Endothelial cell of umbilical vein (primary cell): ENCODE data around the gene SPSB1. TPM values are rescaled to one million over a fixed set of nuclear protein-coding genes. Genes with fewer than 3 reads are reported as not detected.

Experiments used
- BruUV-seq: library from RNA; stranded (reverse); fragments of 400-500 nt; replicated peaks from 2 replicates; lab custom pipeline; 2021; lab: Mats Ljungman, UMichigan
- CTCF ChIA-PET: fragments of 300-600, 350-600 bp; sonication (Branson Sonifier 250); formaldehyde crosslinking; loops from one replicate; lab custom pipeline; 2021; ENCODE audit warnings: antibody characterized with exemption, inconsistent platforms; lab: Charles Lee
- POLR2A ChIA-PET: fragments of 300-600, 350-600 bp; sonication (Branson Sonifier 250); formaldehyde crosslinking; loops from one replicate; lab custom pipeline; 2021; ENCODE audit warnings: antibody characterized with exemption, inconsistent platforms; lab: Charles Lee
- DNase-seq: peaks from one replicate; pipeline ENCODE4 v3.0.0-alpha.2; 2011; ENCODE audit warnings: low read depth, low spot score
- FAIRE-seq: peaks from 2 replicates; lab custom pipeline; 2011; peaks lifted over from hg19 to GRCh38; lab: Jason Lieb, UNC
- H2AFZ ChIP-seq: 2 replicates; pipeline ENCODE4 v1.6.0; 2012; ENCODE audit warnings: low read depth, low read length, control low read depth, inconsistent platforms
- H3K27ac ChIP-seq: 2 replicates; pipeline ENCODE4 v1.5.1; 2011; ENCODE audit warnings: low read depth, mild to moderate bottlenecking, control low read depth, low read length, moderate library complexity; ENCODE audit not compliant: insufficient read depth
- H3K27me3 ChIP-seq, 2 experiments: 2 replicates each; pipeline versions ENCODE4 v1.6.0 to v1.6.1; 2011; ENCODE audit warnings: low read length in 2 of 2, mixed read lengths in 1 of 2; ENCODE audit not compliant: control insufficient read depth in 2 of 2, insufficient read depth in 2 of 2
- H3K36me3 ChIP-seq, 2 experiments: 2 replicates in 1 of 2; 3 replicates in 1 of 2; pipeline ENCODE4 v1.5.1; 2011; ENCODE audit warnings: low read length in 2 of 2, mild to moderate bottlenecking in 1 of 2, moderate library complexity in 1 of 2; ENCODE audit not compliant: control insufficient read depth in 2 of 2, insufficient read depth in 2 of 2; ENCODE audit errors: extremely low read depth in 1 of 2
- H3K4me1 ChIP-seq: 3 replicates; pipeline ENCODE4 v1.5.1; 2011; ENCODE audit warnings: mild to moderate bottlenecking, low read length; ENCODE audit not compliant: control insufficient read depth, insufficient read depth; ENCODE audit errors: extremely low read depth
- H3K4me2 ChIP-seq: 2 replicates; pipeline ENCODE4 v1.6.1; 2011; ENCODE audit warnings: low read length, control low read depth, mixed read lengths; ENCODE audit not compliant: insufficient read depth
- H3K4me3 ChIP-seq, 3 experiments: fragments of 200-600 bp in 1 of 3; sonication (generic), shearing (Covaris generic) in 1 of 3; replicated peaks in 1 of 3; 2 replicates each; pipeline ENCODE4 v1.5.1; 2011 to 2016; ENCODE audit warnings: control low read depth in 3 of 3, low read length in 3 of 3, mild to moderate bottlenecking in 2 of 3, inconsistent platforms in 1 of 3, low read depth in 1 of 3, moderate library complexity in 1 of 3; ENCODE audit not compliant: insufficient read depth in 1 of 3
- H3K79me2 ChIP-seq: 2 replicates; pipeline ENCODE4 v1.6.0; 2012; ENCODE audit warnings: low read length, inconsistent platforms; ENCODE audit not compliant: control insufficient read depth, insufficient read depth
- H3K9ac ChIP-seq: replicated peaks from 2 replicates; pipeline ENCODE3; 2011; ENCODE audit warnings: low read length, control low read depth; ENCODE audit not compliant: insufficient read depth; ENCODE audit errors: extremely low read depth
- H3K9me1 ChIP-seq: replicated peaks from 3 replicates; pipeline ENCODE4 v1.6.0; 2011; ENCODE audit warnings: mild to moderate bottlenecking, low read length; ENCODE audit not compliant: control insufficient read depth, insufficient read depth; ENCODE audit errors: extremely low read depth
- H3K9me3 ChIP-seq: replicated peaks from 2 replicates; pipeline ENCODE4 v1.5.1; 2012; ENCODE audit warnings: low read length, inconsistent platforms; ENCODE audit not compliant: control insufficient read depth, insufficient read depth
- H4K20me1 ChIP-seq: replicated peaks from 2 replicates; pipeline ENCODE3; 2011; ENCODE audit warnings: mild to moderate bottlenecking, low read length; ENCODE audit not compliant: control insufficient read depth, insufficient read depth; ENCODE audit errors: extremely low read depth
- EZH2 ChIP-seq: IDR thresholded peaks from 2 replicates; pipeline ENCODE4 v1.6.1; 2012; ENCODE audit warnings: borderline replicate concordance, low read depth, mild to moderate bottlenecking, moderate library complexity, low read length, inconsistent platforms; ENCODE audit not compliant: severe bottlenecking
- FOS ChIP-seq: IDR thresholded peaks from 2 replicates; pipeline ENCODE4 v1.6.1; 2011; ENCODE audit warnings: mild to moderate bottlenecking, low read length, moderate library complexity, borderline replicate concordance; ENCODE audit not compliant: insufficient read depth
- GATA2 ChIP-seq: IDR thresholded peaks from 2 replicates; pipeline ENCODE4 v1.7.0; 2011; ENCODE audit warnings: low read depth, mild to moderate bottlenecking, moderate library complexity, mixed read lengths, low read length; ENCODE audit not compliant: insufficient read length, insufficient read depth
- MAX ChIP-seq: IDR thresholded peaks from 2 replicates; pipeline ENCODE4 v1.6.1; 2011; ENCODE audit not compliant: insufficient read depth, insufficient read length
- MYC ChIP-seq: IDR thresholded peaks from one replicate; pipeline ENCODE4 v1.6.1; 2011; ENCODE audit warnings: mild to moderate bottlenecking, low read depth, low read length
- POLR2A ChIP-seq: IDR thresholded peaks from 2 replicates; pipeline ENCODE4 v1.6.1; 2012; ENCODE audit warnings: low read depth, mild to moderate bottlenecking, control low read depth, low read length
- POLR2AphosphoS5 ChIP-seq: IDR thresholded peaks from 2 replicates; pipeline ENCODE4 v1.6.1; 2012; ENCODE audit warnings: low read depth, mild to moderate bottlenecking, control low read depth, low read length, moderate library complexity; ENCODE audit not compliant: insufficient read depth
- dilution Hi-C: fragments of 300-500 bp; cut with MboI; formaldehyde crosslinking; loops from one replicate; pipeline ENCODE4 v1.15.0; 2019; ENCODE audit warnings: low sequenced_read_pairs; ENCODE audit not compliant: extremely low pct_ligation_motif_present
- intact Hi-C: fragments of 100-400 bp; cut with micrococcal nuclease; formaldehyde crosslinking; loops from one replicate; pipeline ENCODE4 v1.10.0; 2022
- polyA plus RNA-seq, 4 experiments: library from polyadenylated mRNA; depleted of rRNA in 3 of 4; stranded (reverse) in 3 of 4; unstranded in 1 of 4; fragments of >200 nt; gene quantifications; 2 replicates each; pipeline versions ENCODE4 v1.2.1 to v1.2.3, GENCODE V29; 2011 to 2012; ENCODE audit warnings: missing spikeins in 1 of 4
- total RNA-seq: library from RNA; stranded (reverse); gene quantifications from 2 replicates; pipeline ENCODE4 v1.2.3, GENCODE V29; 2021
- TF ChIP-seq, protein P1 (sequence below), 2 donors: IDR thresholded peaks; 1 replicate in 1 of 2; 2 replicates in 1 of 2; pipeline ENCODE4 v1.5.1; 2011; ENCODE audit warnings: low read length in 2 of 2, mild to moderate bottlenecking in 2 of 2, moderate library complexity in 2 of 2, control low read depth in 1 of 2, inconsistent platforms in 1 of 2, low read depth in 1 of 2; ENCODE audit not compliant: insufficient read depth in 1 of 2; ENCODE audit errors: extremely low read depth in 1 of 2

SPSB1 gene
- total and polyA plus RNA-seq, 2 donors (not counting 3 experiments of a cell fraction or from before 2014, with no cell fraction given): 41.9 to 61.2 TPM

- TF ChIP-seq, protein P1, sequence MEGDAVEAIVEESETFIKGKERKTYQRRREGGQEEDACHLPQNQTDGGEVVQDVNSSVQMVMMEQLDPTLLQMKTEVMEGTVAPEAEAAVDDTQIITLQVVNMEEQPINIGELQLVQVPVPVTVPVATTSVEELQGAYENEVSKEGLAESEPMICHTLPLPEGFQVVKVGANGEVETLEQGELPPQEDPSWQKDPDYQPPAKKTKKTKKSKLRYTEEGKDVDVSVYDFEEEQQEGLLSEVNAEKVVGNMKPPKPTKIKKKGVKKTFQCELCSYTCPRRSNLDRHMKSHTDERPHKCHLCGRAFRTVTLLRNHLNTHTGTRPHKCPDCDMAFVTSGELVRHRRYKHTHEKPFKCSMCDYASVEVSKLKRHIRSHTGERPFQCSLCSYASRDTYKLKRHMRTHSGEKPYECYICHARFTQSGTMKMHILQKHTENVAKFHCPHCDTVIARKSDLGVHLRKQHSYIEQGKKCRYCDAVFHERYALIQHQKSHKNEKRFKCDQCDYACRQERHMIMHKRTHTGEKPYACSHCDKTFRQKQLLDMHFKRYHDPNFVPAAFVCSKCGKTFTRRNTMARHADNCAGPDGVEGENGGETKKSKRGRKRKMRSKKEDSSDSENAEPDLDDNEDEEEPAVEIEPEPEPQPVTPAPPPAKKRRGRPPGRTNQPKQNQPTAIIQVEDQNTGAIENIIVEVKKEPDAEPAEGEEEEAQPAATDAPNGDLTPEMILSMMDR (IDR thresholded peaks at IDR 0.05; ENCODE audit: extremely low read depth in 1 of 2, insufficient read depth in 1 of 2, low read depth in 1 of 2, low read length in 2 of 2): no peak
- TF ChIP-seq GATA2: no peak
- TF ChIP-seq EZH2: no peak
- TF ChIP-seq POLR2AphosphoS5: no peak
- TF ChIP-seq MYC: no peak
- TF ChIP-seq FOS: no peak
- TF ChIP-seq MAX: no peak
- no peak for TF ChIP-seq POLR2A
- H3K9me3 ChIP-seq: no peaks in the 10 kb centered on the region
- dilution Hi-C loops: no loop called here
- H3K27ac ChIP-seq: no peak overlapping the region
- no peak overlapping the region for H2AFZ ChIP-seq
- H3K4me3 ChIP-seq: no peak overlapping the region
- H3K36me3 ChIP-seq: peaks cover 2 to 12% of the 10 kb centered on the region in 2 experiments
- ChIA-PET POLR2A (no interaction called here), CTCF (no interaction called here)
- FAIRE-seq (no peak), DNase-seq (no peak)
- H3K27me3 ChIP-seq: no peaks in the 10 kb centered on the region
- H3K4me2 ChIP-seq: no peak overlapping the region
- H3K79me2 ChIP-seq: peaks cover 92% of the 10 kb centered on the region
- BruUV-seq: no TSS peak
- intact Hi-C loops: no loop called here
- peaks cover 15% of the 10 kb centered on the region for H3K4me1 ChIP-seq
- no peak overlapping the region for H3K9ac ChIP-seq
- no peaks in the 10 kb centered on the region for H3K9me1 ChIP-seq
- H4K20me1 ChIP-seq: no peaks in the 10 kb centered on the region
These were observed 51.9 kb downstream of the SPSB1 start for GRCh38 chr1:9344426-9345200.
